Nucleus accumbens (tissue), 56 donors: ENCODE measurements around the gene KIF6.
A peak's percentile ranks its signal among the peaks of the same experiment; 100 is the strongest.

Source experiments
- DNase-seq, 56 donors: peaks; one replicate each; lab custom pipeline; 2025; lab: John Stamatoyannopoulos, UW

KIF6 gene

GRCh38 chr6:39561536-39562266 lies 163.5 kb downstream of the KIF6 start:
- DNase-seq = no peak

DNA sequence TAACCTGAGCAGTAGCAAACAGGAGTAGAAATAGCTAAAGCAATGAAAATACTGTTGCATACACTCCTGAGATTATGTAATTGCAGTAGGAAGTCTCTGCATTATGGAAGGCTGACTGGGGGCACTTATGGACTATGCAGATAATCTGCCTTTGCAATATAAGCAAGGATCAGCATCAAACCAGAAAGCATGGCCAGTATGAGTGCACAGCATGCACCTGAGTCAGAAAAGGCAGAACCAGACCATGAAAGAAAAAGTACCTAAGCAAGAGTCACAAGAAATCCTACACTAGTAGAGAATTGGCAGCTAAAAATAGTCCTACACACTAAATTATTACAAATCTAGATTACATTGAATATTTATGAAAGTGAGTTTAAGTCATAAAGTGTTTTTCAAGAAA lies 164.3 kb downstream of the KIF6 start:
- DNase-seq = no peak

DNA sequence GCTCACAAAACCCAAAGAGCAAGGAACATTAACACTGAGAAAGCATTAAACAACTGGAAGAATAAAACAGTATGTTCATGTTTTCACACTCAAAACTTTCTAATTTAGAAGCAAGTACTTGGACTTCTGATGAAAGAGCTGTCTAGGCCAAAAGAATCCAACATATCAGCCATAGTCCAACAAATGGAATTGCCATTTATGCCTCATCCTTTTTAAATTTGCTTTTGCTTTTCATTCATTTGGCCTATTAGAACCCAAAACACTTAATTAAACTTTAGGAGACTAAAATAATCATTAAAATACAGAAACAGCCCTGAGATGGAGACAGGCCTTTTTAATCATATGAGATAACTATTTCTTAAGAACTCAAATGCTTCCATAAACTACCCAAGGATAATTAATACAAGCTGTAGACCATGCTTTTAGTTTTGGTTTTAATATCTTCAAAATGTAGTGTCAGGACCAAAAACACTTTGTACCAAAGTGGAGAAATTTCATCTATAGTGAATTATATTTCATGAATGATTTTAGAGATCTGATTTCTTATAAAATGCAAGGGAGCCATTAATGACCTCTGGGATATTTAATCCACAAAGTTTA lies 166.5 kb downstream of the KIF6 start:
- no peak for DNase-seq

DNA sequence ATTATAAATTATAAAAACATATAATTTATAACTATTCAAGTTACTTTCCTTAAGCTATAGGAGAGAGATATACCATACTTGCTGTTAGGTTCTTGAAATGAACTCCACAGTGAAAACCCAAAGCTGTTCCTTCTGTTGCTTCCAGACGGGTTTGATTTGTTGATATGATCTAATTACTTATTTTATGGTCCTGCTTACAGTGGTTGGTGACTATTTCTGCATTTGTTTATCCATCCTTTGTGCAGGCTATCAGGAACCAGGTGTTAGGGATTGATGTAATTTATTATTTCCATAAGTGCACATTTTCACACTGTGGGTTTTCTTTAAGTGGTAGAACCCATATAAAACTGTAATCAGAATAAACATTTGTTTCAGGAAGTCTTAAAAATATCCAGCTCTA lies 167.1 kb downstream of the KIF6 start:
- no peak for DNase-seq

- no peak for DNase-seq
Observed at GRCh38 chr6:39555136-39555535, 170.1 kb downstream of the KIF6 start.

DNA sequence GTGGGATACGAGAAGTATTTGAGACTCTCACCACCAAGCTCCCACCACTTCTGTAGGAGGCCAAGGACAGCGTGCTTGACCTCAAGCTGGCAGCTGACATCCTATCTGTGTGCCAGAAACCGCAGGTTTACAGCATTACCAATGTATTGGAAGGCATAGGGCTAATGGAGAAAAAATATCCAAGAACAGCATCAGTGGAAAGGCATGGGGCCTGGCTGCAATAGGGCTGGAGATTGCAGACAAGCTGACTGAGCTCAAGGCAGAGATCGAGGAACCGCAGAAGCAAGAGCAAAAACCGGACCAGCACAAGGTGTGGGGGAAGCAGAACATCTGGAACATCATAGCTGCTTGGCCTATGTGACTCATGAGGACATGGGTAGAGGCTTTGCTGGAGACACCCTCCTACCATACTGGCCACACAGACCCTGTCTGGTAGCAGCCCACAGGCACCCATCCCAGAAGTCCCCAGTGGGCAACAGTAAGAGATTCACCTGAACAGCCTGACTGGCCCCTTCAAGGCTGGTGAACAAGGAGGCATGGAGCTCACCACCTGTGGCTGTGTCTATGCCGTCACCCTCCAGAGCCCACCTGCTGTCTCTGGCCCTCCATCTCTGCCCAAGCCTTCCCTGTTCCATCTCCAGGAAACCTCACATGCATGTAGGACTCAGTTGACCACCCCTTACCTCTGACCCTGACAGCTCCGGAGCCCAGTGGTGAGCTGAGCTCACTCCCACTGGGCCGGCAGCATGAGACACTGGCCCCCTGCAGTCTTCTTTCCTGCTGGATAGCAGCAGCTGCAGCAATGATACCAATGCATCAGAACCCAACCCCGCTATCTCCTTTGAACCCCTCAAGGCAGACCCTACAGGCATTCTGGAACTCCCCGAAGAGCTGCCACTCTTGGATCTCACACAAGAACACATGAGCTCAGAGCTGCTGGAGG lies 171.1 kb downstream of the KIF6 start:
- DNase-seq = no peak

GRCh38 chr6:39553029-39553428 lies 172.2 kb downstream of the KIF6 start:
- no peak for DNase-seq

GRCh38 chr6:39550191-39550590 lies 175.0 kb downstream of the KIF6 start:
- no peak for DNase-seq

DNA sequence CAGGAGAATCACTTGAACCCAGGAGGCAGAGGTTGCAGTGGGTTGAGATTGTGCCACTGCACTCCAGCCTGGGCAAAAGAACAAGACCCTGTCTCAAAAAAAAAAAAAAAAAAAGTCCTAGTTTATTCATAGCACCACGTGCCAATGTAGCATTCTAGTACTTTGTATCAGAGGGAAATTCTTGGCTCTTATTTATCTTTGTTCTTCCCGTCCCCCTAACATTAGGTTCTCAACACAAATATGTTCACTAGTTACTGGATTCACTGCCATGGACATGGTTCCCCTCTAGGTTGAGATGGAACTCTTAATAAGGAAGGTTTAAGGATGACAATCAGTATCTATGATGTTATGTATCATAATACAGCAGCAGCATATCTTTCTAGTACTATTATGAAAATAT lies 178.5 kb downstream of the KIF6 start:
- DNase-seq = no peak

DNA sequence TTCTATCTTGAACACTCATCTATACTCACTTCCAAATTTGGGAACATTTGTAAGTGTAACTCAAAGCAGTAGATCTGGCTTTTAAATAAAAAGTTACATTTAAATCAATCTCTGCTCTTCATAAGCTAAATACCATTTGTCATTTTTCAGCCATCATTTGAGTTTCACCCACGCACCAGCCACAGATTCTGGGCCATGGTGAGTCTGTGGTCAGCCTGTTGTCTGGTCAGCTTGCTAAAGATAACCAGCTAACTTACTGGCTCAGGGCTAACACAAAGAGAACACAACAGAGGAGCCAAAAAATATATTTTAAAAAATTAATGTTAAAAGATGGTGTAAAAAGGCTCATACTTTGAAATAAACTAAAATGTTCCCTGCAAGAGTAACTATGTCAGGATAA lies 181.3 kb downstream of the KIF6 start:
- DNase-seq = no peak

GRCh38 chr6:39543095-39543494 lies 182.1 kb downstream of the KIF6 start:
- peak in 2 of 56 donors; percentile 3 for DNase-seq

GRCh38 chr6:39540454-39540853 lies 184.8 kb downstream of the KIF6 start:
- DNase-seq = no peak

DNA sequence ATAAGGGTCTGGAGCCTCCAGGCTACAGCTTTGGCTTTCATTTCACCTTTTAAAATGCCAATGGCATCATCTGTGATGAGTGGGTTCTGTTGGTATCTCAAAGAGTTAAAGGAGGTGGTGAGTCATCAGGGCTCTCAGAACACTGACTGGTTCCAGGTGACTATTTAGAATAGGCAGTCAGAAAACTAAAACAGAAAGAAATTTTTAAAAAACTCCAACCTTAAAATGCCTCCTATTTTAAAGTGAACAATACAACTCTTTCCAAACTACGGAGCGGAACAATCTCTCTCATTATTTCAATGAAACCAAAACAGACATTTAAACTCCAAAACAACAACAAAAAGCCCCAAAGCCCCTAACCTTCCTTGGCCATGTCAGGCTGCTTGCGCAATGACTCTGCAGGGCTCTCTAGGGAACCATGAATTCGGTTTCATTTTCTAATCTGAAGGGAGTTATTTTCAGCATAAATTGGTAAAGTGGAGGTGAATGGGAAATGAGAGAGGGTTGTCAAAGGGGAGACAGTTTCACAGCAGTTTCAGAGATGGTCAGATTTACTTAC lies 194.9 kb downstream of the KIF6 start:
- DNase-seq = no peak

DNA sequence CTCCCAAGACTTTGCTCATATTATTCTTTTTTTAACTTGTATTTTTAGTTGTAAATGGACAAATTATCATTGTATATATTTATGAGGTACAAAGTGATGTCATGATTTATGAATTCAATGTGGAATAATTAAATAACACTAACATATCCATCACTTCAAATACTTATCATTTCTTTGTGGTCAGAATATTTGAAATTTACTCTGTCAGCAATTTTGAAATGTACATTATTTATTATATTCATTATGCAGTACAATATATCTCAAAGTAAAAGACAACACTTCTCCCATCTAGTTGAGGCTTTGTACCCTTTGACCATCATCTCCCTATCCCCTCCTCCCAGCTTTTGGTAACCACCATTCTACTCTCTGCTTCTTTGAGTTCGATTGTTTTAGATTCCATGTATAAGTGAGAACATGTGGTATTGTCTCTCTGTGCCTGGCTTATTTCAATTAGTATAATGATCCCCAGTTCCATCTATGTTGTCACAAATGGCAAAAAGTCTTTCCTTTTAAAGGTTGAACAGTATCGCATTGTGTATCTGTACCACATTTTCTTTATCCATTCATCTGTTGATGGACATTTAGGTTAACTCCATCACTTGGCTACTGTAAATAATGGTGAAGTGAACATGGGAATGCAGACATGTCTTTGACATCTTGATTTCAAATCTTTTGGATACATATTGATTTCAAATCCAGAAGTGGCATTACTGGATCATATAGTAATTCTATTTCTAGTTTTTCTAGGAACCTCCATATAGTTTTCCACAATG lies 197.2 kb downstream of the KIF6 start:
- DNase-seq = no peak

- no peak for DNase-seq
Observed at GRCh38 chr6:39524007-39524406, 201.2 kb downstream of the KIF6 start.

DNA sequence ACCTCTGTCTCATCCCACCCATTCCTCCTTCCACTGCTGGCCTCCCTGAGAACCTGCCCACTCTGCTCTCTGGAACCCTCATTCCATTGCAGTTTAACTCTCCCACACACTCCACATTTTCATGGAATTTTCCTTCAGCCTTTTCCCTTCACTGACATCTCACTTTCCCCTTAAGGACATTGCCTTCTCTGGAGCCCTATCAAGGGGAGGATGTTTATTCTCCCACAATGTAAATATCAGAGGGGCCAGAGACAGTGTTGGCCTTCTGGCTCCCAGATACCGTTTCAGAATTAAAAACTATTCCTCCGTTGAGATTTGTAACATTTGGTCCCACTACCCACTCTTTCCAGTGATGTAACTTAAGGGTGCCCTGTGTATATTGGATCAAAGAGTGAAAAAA lies 203.2 kb downstream of the KIF6 start:
- no peak for DNase-seq

GRCh38 chr6:39520916-39521315 lies 204.3 kb downstream of the KIF6 start:
- no peak for DNase-seq

DNA sequence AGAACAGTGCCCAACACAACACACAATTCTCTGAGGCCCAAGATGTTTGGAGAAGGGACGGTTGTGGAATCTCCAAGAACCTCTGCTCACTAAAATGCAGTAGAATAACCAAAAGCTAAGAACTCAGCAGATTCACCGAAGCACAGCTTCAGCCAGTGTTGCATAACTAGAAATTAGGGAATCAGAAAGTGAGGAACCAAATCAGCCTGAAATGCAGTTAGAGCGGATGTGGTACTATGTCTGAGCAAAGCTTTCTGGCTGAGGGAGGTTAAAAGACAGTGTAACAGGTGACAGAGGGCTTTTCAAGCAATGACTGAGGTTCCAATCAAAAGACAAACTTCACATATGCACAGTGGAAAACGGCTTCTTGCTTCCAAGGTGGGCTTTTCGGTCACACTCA lies 204.8 kb downstream of the KIF6 start:
- no peak for DNase-seq

- no peak for DNase-seq
Observed at GRCh38 chr6:39518221-39518620, 207.0 kb downstream of the KIF6 start.

DNA sequence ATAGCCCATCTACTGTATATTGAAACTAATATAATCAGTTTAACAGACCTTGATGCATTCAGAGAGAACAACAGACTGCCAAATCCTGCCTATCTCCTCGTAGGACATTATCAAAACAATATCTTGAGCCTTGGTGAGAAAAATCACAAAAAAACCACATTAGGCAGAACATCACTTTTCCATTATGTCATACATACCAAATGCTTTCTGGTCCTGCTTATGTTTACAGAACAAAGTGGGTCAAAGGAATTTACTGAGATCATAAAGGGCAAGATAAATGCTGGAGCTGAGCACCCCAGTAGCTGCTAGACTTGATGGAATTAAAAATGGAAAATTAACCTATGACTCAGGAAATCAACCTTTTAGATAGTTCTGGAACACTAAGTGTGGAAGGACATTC lies 207.5 kb downstream of the KIF6 start:
- no peak for DNase-seq
